ENCODE data around the gene PCDH9.

PCDH9 gene

GRCh38 chr13:66640231-66640630 lies 589.9 kb downstream of the PCDH9 start:
- H3K4me3 ChIP-seq (ENCODE audit: low read depth, low read length), result no peak overlapping the region
- no peak for DNase-seq (ENCODE audit: low read depth)
- no peak for TF ChIP-seq MYC (IDR thresholded peaks at IDR 0.05; ENCODE audit: low read depth, low read length)
- no peak for TF ChIP-seq MAX (IDR thresholded peaks at IDR 0.05; ENCODE audit: low read depth, low read length)
- no peak for TF ChIP-seq POLR2A (IDR thresholded peaks at IDR 0.05; ENCODE audit: extremely low read depth, insufficient read length)
- no peak for TF ChIP-seq CTCF (IDR thresholded peaks at IDR 0.05; ENCODE audit: low read depth, low read length)

- DNase-seq (ENCODE audit: low read depth), result no peak
- TF ChIP-seq MYC (IDR thresholded peaks at IDR 0.05; ENCODE audit: low read depth, low read length) (no peak), MAX (IDR thresholded peaks at IDR 0.05; ENCODE audit: low read depth, low read length) (no peak), CTCF (IDR thresholded peaks at IDR 0.05; ENCODE audit: low read depth, low read length) (no peak), POLR2A (IDR thresholded peaks at IDR 0.05; ENCODE audit: extremely low read depth, insufficient read length) (no peak)
- no peak overlapping the region for H3K4me3 ChIP-seq (ENCODE audit: low read depth, low read length)
Measured at GRCh38 chr13:66639044-66639443, 591.1 kb downstream of the PCDH9 start.

- TF ChIP-seq POLR2A (IDR thresholded peaks at IDR 0.05; ENCODE audit: extremely low read depth, insufficient read length) (no peak), MYC (IDR thresholded peaks at IDR 0.05; ENCODE audit: low read depth, low read length) (no peak), CTCF (IDR thresholded peaks at IDR 0.05; ENCODE audit: low read depth, low read length) (no peak), MAX (IDR thresholded peaks at IDR 0.05; ENCODE audit: low read depth, low read length) (no peak)
- no peak for DNase-seq (ENCODE audit: low read depth)
- no peak overlapping the region for H3K4me3 ChIP-seq (ENCODE audit: low read depth, low read length)
Measured at GRCh38 chr13:66635526-66635925, 594.6 kb downstream of the PCDH9 start.

GRCh38 chr13:66634384-66634783 lies 595.8 kb downstream of the PCDH9 start:
- DNase-seq (ENCODE audit: low read depth), result no peak
- no peak for TF ChIP-seq MYC (IDR thresholded peaks at IDR 0.05; ENCODE audit: low read depth, low read length)
- no peak overlapping the region for H3K4me3 ChIP-seq (ENCODE audit: low read depth, low read length)

GRCh38 chr13:66627512-66627911 lies 602.6 kb downstream of the PCDH9 start:
- DNase-seq (ENCODE audit: low read depth), result no peak
- H3K4me3 ChIP-seq (ENCODE audit: low read depth, low read length), result no peak overlapping the region
- TF ChIP-seq POLR2A (IDR thresholded peaks at IDR 0.05; ENCODE audit: extremely low read depth, insufficient read length), result no peak
- TF ChIP-seq MYC (IDR thresholded peaks at IDR 0.05; ENCODE audit: low read depth, low read length), result no peak
- TF ChIP-seq CTCF (IDR thresholded peaks at IDR 0.05; ENCODE audit: low read depth, low read length), result no peak
- TF ChIP-seq MAX (IDR thresholded peaks at IDR 0.05; ENCODE audit: low read depth, low read length), result no peak

GRCh38 chr13:66624302-66624701 lies 605.8 kb downstream of the PCDH9 start:
- DNase-seq (ENCODE audit: low read depth), result no peak
- no peak overlapping the region for H3K4me3 ChIP-seq (ENCODE audit: low read depth, low read length)
- TF ChIP-seq MAX (IDR thresholded peaks at IDR 0.05; ENCODE audit: low read depth, low read length), result no peak
- TF ChIP-seq CTCF (IDR thresholded peaks at IDR 0.05; ENCODE audit: low read depth, low read length), result no peak
